ENCODE measurements around the gene BCL2. TPM values are rescaled to one million over a fixed set of nuclear protein-coding genes. Genes with fewer than 3 reads are reported as not detected.
"Not testable (repeated sequence)": the region's sequence is repeated elsewhere in the genome, so short reads cannot be mapped to it uniquely, and the experiment has no call there.

BCL2 gene
- total and polyA plus RNA-seq, 9 of the 15 experiments (the other 6 are each of a cell fraction or from before 2014, with no cell fraction given): 0.10 to 1.1 (median 0.65) TPM

GRCh38 chr18:63191413-63191812 is 128.2 kb downstream of the BCL2 start (continued):
- no peak for TF ChIP-seq CHD7 (IDR thresholded peaks at IDR 0.05; ENCODE audit: low read depth, low read length)
- TF ChIP-seq COPS2 (conservative IDR thresholded peaks at IDR 0.05): no peak
- TF ChIP-seq RAD21 (CRISPR knock-in tag; conservative IDR thresholded peaks at IDR 0.05 in 1 of 2, IDR thresholded peaks at IDR 0.05 in 1 of 2): no peak
- TF ChIP-seq, protein P1, sequence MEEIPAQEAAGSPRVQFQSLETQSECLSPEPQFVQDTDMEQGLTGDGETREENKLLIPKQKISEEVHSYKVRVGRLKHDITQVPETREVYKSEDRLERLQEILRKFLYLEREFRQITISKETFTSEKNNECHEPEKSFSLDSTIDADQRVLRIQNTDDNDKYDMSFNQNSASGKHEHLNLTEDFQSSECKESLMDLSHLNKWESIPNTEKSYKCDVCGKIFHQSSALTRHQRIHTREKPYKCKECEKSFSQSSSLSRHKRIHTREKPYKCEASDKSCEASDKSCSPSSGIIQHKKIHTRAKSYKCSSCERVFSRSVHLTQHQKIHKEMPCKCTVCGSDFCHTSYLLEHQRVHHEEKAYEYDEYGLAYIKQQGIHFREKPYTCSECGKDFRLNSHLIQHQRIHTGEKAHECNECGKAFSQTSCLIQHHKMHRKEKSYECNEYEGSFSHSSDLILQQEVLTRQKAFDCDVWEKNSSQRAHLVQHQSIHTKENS (CRISPR knock-in tag; IDR thresholded peaks at IDR 0.05): no peak
- no peak for TF ChIP-seq BDP1 (IDR thresholded peaks at IDR 0.05; ENCODE audit: insufficient read depth, insufficient read length)
- TF ChIP-seq HMGXB4 (CRISPR knock-in tag; IDR thresholded peaks at IDR 0.05): no peak

DNA sequence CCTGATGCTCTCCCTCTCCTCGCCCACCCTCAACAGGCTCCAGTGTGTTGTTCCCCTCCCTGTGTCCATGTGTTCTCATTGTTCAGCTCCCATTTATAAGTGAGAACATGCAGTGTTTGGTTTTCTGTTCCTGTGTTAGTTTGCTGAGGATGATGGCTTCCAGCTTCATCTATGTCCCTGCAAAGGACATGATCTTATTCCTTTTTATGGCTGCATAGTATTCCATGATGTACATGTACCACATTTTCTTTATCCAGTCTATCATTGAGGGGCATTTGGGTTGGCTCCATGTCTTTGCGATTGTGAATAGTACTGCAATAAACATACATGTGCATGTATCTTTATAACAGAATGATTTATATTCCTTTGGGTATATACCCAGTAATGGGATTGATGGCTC is 128.7 kb downstream of the BCL2 start:
- in situ Hi-C loops (cut with MboI); H3K9me1 ChIP-seq (ENCODE audit: control insufficient read depth, insufficient read depth, low read length); FAIRE-seq; H3K27me3 ChIP-seq (ENCODE audit: control insufficient read depth in 2 of 2, insufficient read depth in 2 of 2, low read length in 2 of 2); intact Hi-C loops (cut with micrococcal nuclease); H3K27ac ChIP-seq (ENCODE audit: extremely low read depth, low read depth, low read length); BruUV-seq (replicated peaks); H3K4me2 ChIP-seq (ENCODE audit: insufficient read depth, low read length); H3K9me3 ChIP-seq (replicated peaks; ENCODE audit: control insufficient read depth, insufficient read depth, low read depth, low read length); H3K4me1 ChIP-seq (replicated peaks in 1 of 2; ENCODE audit: control insufficient read depth in 2 of 2, insufficient read depth in 2 of 2, low read length in 2 of 2); ATAC-seq; POLR2A ChIA-PET; H4K20me1 ChIP-seq (replicated peaks; ENCODE audit: control insufficient read depth, insufficient read depth, low read length); H3K79me2 ChIP-seq (ENCODE audit: control insufficient read depth, insufficient read depth, low read length); H3K36me3 ChIP-seq (ENCODE audit: control insufficient read depth, insufficient read depth, low read length); H2AFZ ChIP-seq (ENCODE audit: low read depth, low read length); CTCF ChIA-PET (ENCODE audit: low intra/inter-chr PET ratio); DNase-seq (ENCODE audit: extremely low read depth in 1 of 4, low spot score in 3 of 4); H3K4me3 ChIP-seq; H3K9ac ChIP-seq (ENCODE audit: insufficient read depth in 1 of 2, low read depth in 2 of 2, low read length in 2 of 2): not testable (repeated sequence)
- 0% methylated on average over 2 of the region's 2 CpGs for WGBS (ENCODE audit: insufficient coverage, low coverage, missing lambda C conversion rate)

All from K562 (cell line).